Activated T-cell treated with anti-CD3 and anti-CD28 coated beads, Interleukin-2, amount 50 U/mL, for 72 hours (primary cell): Measurements from ENCODE around the gene ZNF691. TPM values are rescaled to one million over a fixed set of nuclear protein-coding genes. Genes with fewer than 3 reads are reported as not detected.
A peak's percentile ranks its signal among the peaks of the same experiment; 100 is the strongest.
"Not testable (repeated sequence)": the region's sequence is repeated elsewhere in the genome, so short reads cannot be mapped to it uniquely, and the experiment has no call there.

Experiments
- ATAC-seq, 2 donors: fragments of 150-1000 bp; cut with Tn5 transposase; replicated peaks in 1 of 2; 2 replicates each; pipeline ENCODE4 v1.10.0; 2021; ENCODE audit warnings: moderate library complexity in 2 of 2, mild to moderate bottlenecking in 1 of 2
- DNase-seq, 2 donors: peaks; one replicate each; pipeline ENCODE4 v3.0.0; 2021 to 2022; ENCODE audit warnings: mixed read lengths in 1 of 2
- H3K27ac Mint-ChIP-seq: one replicate; pipeline ENCODE4 v1.8.0; 2022; ENCODE audit warnings: mild to moderate bottlenecking, moderate library complexity, mixed read lengths
- H3K27me3 Mint-ChIP-seq: one replicate; pipeline ENCODE4 v1.8.0; 2022; ENCODE audit warnings: low read depth, mixed read lengths
- H3K36me3 Mint-ChIP-seq, 2 donors: one replicate each; pipeline ENCODE4 v1.8.0; 2022; ENCODE audit warnings: mixed read lengths in 2 of 2, mild to moderate bottlenecking in 1 of 2; ENCODE audit not compliant: insufficient read depth in 2 of 2
- H3K4me1 Mint-ChIP-seq: one replicate; pipeline ENCODE4 v1.8.0; 2022; ENCODE audit warnings: low read depth, mixed read lengths
- H3K4me3 Mint-ChIP-seq, 2 donors: one replicate each; pipeline ENCODE4 v1.8.0; 2022; ENCODE audit warnings: mild to moderate bottlenecking in 2 of 2, mixed read lengths in 2 of 2, moderate library complexity in 2 of 2
- H3K9me3 Mint-ChIP-seq, 2 donors: one replicate each; pipeline ENCODE4 v1.8.0; 2022; ENCODE audit warnings: mixed read lengths in 2 of 2
- total RNA-seq, 2 donors: library from RNA; stranded (reverse); gene quantifications; one replicate each; pipeline ENCODE4 v1.2.3, GENCODE V29; 2022

Gene ZNF691
- total RNA-seq, 2 donors from 2014 or later, result 9.8 to 11.1 TPM

DNA sequence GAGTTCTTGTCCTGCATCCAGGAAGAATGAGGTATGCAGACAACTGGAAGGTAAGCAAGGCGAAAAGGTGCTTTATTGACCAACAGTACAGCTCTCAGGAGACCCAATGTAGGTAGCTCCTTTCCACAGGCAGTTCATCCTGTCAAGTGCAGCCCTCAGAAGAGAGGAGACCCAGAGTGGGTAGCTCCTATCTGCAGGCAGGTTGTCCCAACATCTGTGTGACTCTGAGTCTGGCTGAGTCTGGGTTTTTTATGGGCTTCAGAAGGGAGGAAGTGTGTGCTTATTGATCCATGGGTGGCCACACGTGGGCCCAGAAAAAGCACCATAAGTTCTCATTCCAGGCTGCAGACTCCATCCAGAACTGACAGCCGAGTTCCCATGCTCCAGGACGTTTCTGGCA lies 34.0 kb downstream of the ZNF691 start:
- ATAC-seq (no peak), DNase-seq (no peak)
- Mint-ChIP-seq H3K4me3 (no peak overlapping the region), H3K27me3 (peaks cover 10% of the 10 kb centered on the region), H3K36me3 (no peaks in the 10 kb centered on the region), H3K9me3 (no peaks in the 10 kb centered on the region), H3K4me1 (no peaks in the 10 kb centered on the region), H3K27ac (no peak overlapping the region)

DNA sequence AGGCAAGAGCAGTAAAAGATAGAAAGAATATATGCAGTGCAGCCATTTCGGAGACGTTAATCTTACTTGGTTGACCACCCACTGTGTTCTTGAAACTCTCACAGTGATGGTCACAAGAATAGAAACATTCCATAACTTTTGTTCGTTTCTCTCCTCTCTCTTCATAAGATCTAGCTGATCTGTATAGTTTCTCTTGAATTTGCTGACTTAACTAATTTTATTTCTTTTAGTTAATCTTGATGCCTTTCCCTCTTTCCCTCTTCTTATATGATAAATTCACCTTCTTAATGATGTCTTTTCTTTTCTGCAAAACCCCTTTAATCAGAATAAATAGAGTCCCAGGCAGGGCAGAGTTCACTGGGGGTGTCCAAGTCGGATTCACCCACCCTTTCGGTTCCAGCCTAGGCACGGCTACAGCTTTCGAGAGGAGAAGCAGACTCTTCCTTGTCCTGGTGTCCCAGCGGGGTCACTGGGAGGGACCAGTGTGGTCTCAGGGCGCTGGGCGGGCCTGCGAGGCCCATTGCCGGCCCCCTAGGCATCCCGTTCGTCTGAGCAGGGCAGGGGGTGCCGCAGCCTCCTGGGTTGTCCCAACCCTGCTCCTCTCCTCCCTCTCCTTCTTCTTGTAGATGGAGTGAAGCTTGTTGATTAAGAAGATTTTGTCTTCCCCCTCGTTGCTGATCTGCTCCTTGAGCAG lies 39.8 kb downstream of the ZNF691 start:
- Mint-ChIP-seq H3K9me3 (no peaks in the 10 kb centered on the region), H3K36me3 (no peaks in the 10 kb centered on the region), H3K27me3 (peaks cover 10% of the 10 kb centered on the region), H3K4me3 (no peak overlapping the region), H3K27ac (peak overlapping the region; percentile 24), H3K4me1 (no peaks in the 10 kb centered on the region)
- no peak for DNase-seq
- ATAC-seq, result no peak

DNA sequence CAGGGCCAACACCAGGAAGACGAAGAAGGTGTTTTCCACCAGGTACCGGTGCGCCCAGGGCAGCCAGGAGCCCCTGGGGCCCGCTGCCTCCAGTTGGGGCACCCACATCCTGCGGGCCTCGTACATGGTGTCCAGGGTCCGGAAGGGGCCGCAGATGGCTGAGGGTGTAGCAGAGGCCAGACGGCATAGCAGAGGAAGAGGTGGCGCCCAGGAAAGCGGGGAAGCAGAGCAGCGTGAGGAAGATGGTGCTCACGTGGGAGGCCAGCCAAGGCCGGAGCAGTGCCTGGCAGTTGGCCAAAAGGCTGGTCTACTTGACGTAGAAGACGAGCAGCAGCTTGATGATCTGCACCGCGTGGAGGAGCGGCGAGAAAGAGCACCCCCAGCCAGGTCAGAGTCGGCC lies 40.4 kb downstream of the ZNF691 start:
- ATAC-seq (no peak), DNase-seq (no peak)
- Mint-ChIP-seq H3K27ac (no peak overlapping the region), H3K4me1 (no peaks in the 10 kb centered on the region), H3K4me3 (no peak overlapping the region), H3K27me3 (peaks cover 10% of the 10 kb centered on the region), H3K9me3 (no peaks in the 10 kb centered on the region), H3K36me3 (no peaks in the 10 kb centered on the region)

DNA sequence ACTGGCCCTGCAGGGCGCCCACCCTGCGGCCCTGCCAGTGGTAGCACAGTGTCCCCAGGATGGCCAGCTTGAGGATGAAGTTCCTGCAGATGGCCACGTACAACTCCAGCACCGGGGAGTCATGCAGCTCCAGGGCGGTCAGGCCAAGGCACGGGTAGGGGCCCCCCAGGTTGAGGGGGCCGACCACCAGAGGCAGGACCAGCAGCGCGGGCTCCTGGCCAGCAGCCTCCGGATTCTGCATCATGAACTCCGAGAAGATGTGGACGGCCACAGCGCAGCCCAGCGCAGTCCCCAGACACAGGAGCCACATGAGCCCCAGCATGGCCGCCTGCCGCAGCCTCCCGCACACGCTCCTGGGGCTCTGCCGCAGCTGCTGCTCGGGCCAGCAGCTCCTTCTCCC lies 41.0 kb downstream of the ZNF691 start:
- Mint-ChIP-seq H3K4me3 (no peak overlapping the region), H3K27me3 (peaks cover 10% of the 10 kb centered on the region), H3K27ac (no peak overlapping the region), H3K36me3 (no peaks in the 10 kb centered on the region), H3K4me1 (no peaks in the 10 kb centered on the region), H3K9me3 (no peaks in the 10 kb centered on the region)
- no peak for DNase-seq
- ATAC-seq, result no peak

DNA sequence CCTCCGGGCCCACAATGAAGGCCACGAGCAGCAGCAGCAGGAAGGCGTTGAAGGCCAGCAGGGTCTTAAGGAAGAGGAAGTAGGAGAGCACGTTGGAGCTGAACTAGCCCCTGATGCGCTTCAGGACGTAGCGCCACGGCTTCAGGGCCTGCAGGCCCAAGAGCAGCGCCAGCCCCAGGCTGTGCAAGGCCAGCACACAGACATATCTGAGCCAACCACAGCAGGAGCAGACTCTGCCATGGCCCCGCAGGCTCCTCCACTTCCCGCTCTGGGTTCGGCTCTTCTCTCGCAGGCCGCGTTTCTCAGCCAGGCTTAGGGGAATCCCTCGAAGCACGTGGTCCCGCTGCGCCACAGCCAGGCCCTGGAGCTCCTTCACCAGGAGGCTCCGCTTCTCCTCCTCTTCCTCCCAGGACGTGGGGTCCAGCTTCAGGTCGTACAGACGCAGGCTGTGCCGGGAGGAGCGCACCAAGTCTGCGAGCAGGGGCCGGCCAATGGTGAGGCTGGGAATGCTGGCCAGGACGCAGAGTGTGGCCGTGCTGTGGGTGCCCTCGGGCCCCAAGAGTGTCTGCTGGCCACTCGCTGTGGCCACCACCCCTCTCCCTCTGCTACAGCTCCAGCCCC lies 41.7 kb downstream of the ZNF691 start:
- no peak for DNase-seq
- Mint-ChIP-seq H3K27ac (no peak overlapping the region), H3K36me3 (no peaks in the 10 kb centered on the region), H3K27me3 (peaks cover 10% of the 10 kb centered on the region), H3K4me3 (no peak overlapping the region), H3K9me3 (no peaks in the 10 kb centered on the region), H3K4me1 (no peaks in the 10 kb centered on the region)
- ATAC-seq, result no peak

DNA sequence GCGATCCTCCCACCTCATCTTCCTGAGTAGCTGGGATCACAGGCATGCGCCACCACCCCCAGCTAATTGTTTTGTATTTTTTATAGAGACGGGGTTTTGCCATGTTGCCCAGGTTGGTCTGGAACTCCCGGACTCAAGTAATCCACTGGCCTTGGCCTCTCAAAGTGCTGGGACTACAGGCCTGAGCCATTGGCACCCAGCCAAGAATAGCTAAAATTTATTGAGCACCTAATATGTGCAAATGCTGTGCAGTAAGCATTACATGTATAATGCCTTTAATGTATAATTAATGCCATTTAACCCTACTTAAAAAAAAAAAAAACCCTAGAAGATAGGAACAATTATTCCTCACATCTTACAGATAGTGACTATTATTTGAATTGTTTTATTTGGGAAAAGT lies 42.9 kb downstream of the ZNF691 start:
- Mint-ChIP-seq H3K4me3 (no peak overlapping the region), H3K9me3 (no peaks in the 10 kb centered on the region), H3K36me3 (no peaks in the 10 kb centered on the region), H3K27ac (no peak overlapping the region), H3K4me1 (no peaks in the 10 kb centered on the region), H3K27me3 (peaks cover 9% of the 10 kb centered on the region)
- ATAC-seq (no peak), DNase-seq (no peak)

DNA sequence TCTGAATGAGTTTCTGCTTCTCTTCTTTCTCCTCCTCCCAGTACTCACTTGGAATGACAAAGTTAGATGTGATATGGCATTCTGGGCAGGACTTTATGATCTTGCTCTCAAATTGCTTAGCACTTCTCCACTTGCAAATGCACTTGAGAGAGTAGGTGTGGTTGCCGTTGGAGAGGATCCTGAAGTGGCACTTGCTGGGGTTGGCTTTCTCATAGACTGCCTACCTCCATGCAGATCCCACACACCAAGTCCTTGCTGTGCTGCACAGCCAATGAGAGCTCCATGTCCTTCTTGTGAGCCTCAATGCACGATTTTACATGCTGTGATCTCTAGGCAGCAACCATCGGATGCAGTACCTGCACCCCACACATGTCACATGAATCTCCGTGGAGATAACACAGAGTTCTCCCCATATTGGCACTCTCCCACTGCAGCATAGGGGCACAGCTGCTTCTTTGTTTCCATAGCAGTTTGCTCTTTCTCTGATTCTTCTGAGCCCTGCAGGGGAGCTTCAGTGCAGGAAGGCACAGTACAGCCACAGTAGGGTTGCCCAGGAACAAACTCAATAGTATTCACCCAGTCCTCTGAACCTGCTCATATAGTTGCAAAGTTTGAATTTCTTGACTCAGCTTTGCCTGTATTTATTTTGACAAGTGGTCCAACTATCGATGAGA lies 45.2 kb downstream of the ZNF691 start:
- H3K9me3 Mint-ChIP-seq, result peaks cover 0 to 4% of the 10 kb centered on the region in 2 donors
- no peaks in the 10 kb centered on the region for H3K36me3 Mint-ChIP-seq
- ATAC-seq, result no peak
- no peaks in the 10 kb centered on the region for H3K27me3 Mint-ChIP-seq
- no peak overlapping the region for H3K4me3 Mint-ChIP-seq
- no peak for DNase-seq
- H3K4me1 Mint-ChIP-seq, result no peaks in the 10 kb centered on the region
- no peak overlapping the region for H3K27ac Mint-ChIP-seq

DNA sequence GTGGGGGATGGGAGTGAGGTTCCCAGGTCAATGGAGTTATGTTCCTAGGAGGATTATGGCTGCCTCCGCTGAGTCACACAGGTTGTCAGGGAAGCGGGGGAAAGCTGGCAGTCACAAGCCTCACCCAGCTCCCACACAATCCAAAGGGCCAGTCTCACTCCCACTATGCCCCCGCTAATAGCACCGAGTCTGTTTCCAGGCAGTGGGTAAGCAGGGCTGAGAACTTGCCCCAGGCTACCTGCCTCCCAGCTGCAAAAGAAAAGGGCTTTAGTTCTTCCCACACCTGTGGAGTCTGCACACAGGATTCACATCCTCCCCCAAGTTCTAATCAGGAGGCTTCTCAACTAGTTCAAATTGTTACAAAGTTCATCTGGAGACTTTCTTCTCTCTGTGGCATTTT lies 53.5 kb downstream of the ZNF691 start:
- not testable (repeated sequence) for DNase-seq, H3K27me3 Mint-ChIP-seq, ATAC-seq

More for the DNA sequence above, 53.5 kb downstream of the ZNF691 start:
- H3K4me1 Mint-ChIP-seq, H3K4me3 Mint-ChIP-seq, H3K36me3 Mint-ChIP-seq, H3K27ac Mint-ChIP-seq: not testable (repeated sequence)
- peaks cover 4 to 13% of the 10 kb centered on the region in 2 donors for H3K9me3 Mint-ChIP-seq

Other genes with a start within 250 kb of the ZNF691 start
- gene PPIH, start 188.2 kb upstream of the ZNF691 start, total RNA-seq, result 10 to 100 TPM; 74.2 to 89.9 TPM
- 100 to 1,000 TPM; 486 to 615 TPM for gene YBX1, start 164.2 kb upstream of the ZNF691 start, total RNA-seq
- gene CLDN19, start 106.4 kb upstream of the ZNF691 start, total RNA-seq, result not detected
- gene P3H1, start 79.6 kb upstream of the ZNF691 start, total RNA-seq, result 10 to 100 TPM; 32.6 to 36.0 TPM
- gene C1orf50, start 79.4 kb upstream of the ZNF691 start, total RNA-seq, result 10 to 100 TPM; 11.7 to 12.2 TPM
- 1 to 10 TPM in 1 of 2 donors, under 1 TPM in 1; 0.81 to 1.9 TPM for gene TMEM269, start 61.6 kb upstream of the ZNF691 start, total RNA-seq
- 10 to 100 TPM in 1 of 2 donors, 1 to 10 TPM in 1; 8.4 to 10.0 TPM for gene ERMAP, start 29.5 kb upstream of the ZNF691 start, total RNA-seq
- gene SVBP, start 29.2 kb upstream of the ZNF691 start, total RNA-seq, result 10 to 100 TPM; 19.4 to 20.0 TPM
- 10 to 100 TPM; 41.7 to 51.9 TPM for gene SLC2A1, start 112.3 kb downstream of the ZNF691 start, total RNA-seq